ENCODE data around the gene EMC9.

GRCh38 chr14:24138396-24139271 lies 2.8 kb downstream of the EMC9 start:
- TF ChIP-seq CTCF (IDR thresholded peaks at IDR 0.05) (no peak), POLR2A (IDR thresholded peaks at IDR 0.05; ENCODE audit: low read depth) (no peak)
